ENCODE data around the gene PRMT2.
A peak's percentile ranks its signal among the peaks of the same experiment; 100 is the strongest.
"Not testable (repeated sequence)": the region's sequence is repeated elsewhere in the genome, so short reads cannot be mapped to it uniquely, and the experiment has no call there.

Gene PRMT2

DNA sequence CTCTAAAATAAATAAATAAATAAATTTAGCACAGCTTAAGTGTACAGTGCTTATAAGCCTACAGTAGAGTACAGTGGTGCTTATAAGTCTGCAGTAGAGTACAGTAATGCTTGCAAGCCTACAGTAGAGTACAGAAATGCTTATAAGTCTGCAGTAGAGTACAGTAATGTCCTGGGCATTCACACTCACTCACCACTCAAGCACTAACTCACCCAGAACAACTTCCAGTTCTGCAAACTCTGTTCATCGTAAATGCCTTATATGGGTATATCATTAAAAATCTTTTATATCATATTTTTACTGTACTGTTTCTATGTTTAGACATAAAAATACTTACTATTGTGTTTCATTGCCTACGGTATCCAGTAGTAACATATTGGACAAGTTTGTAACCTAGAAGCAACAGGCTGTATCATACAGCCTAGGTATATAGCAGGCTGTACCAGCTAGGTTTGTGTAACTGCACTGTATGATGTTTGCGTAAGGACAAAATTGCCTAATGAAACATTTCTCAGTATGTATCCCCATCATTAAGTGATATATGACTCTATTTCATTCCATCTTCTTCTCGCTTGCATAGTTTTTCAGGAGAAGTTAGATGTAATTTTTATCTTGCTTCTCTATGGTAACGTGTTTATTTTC lies 16.6 kb upstream of the PRMT2 start:
- no peak for DNase-seq

DNA sequence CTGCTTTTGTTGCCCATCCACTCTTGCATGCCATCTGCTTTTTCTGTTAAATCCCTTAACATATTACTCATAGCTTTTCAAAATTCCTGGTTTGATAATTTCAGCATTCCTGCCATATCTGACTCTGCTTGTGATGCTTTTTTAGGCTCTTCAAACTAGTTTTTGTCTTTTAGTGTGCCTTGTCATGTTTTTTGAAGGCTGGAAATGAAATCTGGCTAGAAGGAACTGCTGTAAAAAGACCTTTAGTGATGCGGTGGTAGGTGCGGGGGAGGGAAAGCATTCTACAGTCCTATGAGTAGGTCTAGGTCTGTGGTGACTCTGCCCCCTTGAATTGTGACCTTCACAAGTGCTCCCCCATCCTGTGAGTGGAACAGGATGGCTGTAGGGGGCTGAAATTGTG lies 15.6 kb upstream of the PRMT2 start:
- no peak for DNase-seq

DNA sequence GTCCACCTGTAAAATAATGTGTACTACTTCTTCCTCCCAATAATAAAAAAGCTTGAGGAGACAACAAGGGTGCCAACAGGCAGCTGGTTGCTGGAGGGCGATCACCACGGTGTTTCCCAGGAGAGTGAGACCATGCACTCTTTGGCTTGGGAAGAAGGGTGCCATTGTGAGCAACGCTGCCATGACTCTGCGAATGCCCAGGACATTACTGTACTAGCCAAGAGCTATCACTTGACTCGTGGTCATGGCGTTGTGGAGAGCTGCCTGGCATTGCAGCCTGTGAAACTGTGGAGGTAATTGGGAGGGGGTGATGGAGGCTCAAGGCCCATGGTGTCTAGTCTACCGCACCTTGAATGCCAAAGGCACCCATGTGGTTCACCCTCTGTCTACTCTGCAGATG lies 14.6 kb upstream of the PRMT2 start:
- DNase-seq = no peak

DNA sequence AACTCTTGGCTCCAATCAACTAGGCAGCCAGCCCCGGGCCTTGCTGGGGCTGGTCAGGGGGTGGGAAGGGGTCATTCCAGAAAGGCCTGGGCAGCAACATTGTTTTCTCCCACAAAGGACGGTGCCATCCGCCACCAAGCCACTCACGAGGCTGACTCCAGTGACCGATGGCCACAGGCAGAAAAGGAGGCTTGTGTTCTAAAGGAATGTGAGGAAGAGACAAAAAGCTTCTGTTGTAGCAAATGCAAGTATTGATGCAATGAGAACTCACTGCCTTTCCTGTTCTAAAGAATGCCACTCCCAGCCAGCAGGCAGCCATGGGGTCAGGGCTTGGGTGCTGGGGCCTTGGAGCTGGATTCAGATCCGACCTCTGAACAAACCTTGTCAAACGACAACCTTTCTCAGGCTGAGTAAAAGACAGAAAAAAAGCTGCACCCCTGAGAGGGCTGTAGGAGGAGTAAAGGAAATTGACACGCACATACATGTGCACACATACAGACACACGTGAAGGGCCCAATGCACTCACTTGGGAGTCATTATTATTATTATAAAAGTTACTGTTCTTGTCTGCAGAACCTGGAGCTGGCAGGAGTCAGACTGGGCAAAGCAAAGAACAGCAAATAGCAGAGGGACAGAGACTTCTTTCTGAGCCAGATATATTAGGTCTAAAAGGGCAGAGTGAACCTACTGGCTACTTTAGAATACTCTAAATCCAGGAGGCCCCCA lies 13.9 kb upstream of the PRMT2 start:
- DNase-seq = no peak

DNA sequence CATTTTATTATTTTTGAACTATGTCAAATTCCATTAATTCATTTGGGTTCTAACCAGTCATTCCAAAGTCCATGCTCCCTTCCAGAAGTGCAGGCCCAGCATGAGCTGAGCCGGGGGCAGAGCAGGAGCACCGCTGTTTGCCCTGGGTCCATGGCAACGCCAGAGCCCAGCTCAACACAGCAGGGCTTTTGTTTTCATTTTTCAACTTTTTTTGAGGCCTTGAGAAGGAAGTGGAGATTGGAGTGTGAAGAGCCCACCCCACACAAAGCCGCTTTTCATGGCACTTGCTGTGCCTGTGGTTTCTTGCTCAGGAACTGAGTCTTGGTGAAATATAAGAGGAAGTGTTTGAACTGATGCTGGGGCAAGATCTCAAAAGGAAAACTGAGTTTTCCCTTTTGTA lies 13.2 kb upstream of the PRMT2 start:
- peak; percentile 73 for DNase-seq

DNA sequence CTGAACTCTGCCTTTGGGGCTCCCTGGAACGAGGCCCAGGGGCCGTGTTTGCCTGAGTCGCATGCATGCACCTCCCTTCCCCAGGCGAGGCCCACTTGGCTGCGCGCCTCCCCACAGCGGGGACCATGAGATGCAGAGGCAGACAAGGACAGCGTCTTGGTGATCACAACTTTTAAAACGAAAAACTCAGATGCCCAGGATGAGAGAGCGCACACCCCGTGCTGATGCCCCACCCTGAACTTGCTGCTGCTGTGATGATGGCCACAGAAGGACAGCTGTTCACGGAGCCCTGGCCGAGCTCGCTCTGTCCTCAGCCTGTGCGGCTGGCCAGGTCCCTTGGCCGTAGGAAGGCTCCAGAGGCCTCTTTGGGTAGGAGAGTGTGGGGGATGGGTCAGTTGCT lies 11.4 kb upstream of the PRMT2 start:
- no peak for DNase-seq

DNA sequence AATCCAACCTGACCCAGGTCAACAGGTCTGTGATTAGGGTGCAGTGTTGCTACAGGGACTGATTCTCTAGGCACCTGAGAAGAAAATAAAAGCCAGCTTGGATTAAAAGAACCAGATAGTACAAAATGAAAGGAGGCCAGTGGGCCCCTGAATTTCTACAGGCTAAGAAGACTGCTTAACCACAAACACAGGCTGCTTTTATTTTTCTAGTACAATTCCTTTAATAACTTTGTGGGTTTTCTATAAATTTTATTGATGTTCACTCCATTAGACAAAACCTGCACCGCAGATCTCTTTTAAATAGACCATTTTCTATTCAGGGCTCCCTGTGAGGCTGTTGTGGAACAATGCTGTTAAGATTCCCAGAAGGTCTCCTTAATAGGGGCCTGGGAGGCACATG lies 9.7 kb upstream of the PRMT2 start:
- DNase-seq = no peak

DNA sequence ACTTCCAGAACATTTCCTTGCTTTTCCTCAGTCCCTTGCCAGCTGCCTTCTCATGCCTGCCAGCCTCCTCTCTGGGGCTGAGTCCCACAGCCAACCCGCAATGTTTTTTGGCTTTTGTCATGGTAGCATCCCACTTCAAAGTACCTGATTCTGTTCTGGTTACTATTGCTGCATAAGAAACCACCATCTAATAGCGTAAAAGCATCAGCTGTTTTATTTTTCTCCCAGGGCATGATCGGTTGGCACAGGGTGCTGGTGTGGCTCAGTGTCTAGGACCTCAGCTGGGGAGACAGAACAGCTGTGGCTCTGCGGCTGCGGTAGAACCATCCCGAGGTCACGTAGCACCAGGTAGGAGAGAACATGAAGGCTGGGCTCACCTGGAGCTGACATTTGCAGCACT lies 8.9 kb upstream of the PRMT2 start:
- peak; percentile 53 for DNase-seq

DNA sequence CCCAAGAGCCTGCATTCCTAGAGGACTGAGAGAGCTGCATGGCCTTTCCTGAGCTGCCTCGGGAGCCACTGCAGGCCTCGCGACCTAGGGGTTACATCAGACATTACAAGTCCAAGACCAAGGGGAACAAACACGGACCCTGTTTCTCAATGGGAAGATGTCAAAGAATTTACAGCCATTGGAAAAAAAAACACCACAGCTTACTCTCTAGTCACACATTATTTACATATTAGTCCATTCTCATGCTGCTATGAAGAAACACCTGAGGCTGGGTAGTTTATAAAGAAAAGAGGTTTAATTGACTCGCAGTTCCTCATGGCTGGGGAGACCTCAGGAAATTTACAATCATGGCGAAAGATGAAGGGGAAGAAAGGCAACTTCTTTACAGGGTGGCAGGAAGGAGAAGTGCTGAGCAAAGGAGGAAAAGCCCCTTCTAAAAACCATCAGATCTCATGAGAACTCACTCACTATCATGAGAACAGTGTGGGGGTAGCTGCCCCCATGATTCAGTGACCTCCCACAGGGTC lies 8.4 kb upstream of the PRMT2 start:
- no peak for DNase-seq

DNA sequence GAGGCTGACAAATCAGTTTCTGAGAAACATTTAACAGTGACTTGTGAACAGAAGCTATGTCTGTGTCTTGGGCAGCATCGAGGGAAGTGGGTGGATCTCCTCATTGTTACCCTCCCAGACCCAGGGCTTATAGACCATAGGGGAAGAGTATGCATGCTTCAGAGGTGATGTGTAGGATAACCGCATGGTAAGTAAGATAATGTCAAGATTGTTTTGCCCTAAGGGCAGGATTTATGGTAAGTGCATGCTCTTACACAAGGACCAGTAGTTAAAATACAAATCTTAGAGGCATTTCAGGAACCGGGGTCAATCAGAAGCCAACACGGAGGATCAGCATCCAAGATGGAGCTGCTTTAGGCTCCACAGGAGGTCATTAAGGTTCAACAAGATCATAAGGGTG lies 7.7 kb upstream of the PRMT2 start:
- no peak for DNase-seq

DNA sequence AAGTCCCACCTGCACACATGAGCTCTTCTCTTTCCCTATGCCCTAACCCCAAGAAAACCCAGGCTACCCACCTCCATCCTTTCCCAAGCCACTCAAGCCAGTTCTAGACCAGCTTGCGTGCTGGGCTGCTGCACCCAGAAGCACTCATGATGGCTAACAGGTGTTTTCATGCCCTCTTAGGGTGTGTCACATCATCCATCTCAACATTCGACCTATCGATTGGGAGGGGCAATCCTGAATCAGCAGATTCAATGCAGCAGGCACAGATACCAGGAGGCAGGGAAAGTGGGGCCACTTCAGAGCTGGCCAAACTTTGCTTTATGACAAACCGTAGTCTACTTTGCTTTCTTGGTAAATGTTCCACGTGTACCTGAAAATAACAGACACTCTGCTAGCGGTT lies 6.6 kb upstream of the PRMT2 start:
- DNase-seq = no peak

DNA sequence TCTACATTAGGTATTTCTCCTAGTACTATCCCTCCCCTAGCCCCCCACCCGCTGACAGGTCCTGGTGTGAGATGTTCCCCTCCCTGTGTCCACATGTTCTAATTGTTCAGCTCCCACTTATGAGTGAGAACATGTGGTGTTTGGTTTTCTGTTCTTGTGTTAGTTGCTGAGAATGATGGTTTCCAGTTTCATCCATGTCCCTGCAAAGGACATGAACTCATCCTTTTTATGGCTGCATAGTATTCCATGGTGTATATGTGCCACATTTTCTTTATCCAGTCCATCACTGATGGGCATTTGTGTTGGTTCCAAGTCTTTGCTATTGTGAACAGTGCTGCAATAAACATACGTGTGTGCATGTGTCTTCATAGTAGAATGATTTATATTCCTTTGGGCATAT lies 4.6 kb upstream of the PRMT2 start:
- DNase-seq = not testable (repeated sequence)

DNA sequence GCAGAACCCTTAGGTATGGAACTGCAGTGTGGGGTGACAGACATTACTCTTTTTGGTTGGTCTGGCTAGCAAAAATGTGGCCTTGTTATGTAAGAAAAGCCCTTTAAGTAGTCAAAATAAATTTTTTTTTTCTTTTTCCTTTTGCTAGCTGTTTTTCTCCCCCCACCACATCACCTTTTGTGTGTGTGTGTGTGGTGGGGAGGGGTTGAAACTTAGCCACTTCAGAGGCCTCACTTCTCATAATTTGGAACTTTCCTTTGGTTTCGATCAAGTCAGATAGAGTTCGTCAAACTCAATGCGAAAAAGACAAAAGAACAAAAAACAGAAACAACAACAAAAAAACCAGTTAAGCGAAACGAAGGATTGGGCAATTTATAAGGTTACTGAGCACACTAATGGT lies 1.9 kb upstream of the PRMT2 start:
- DNase-seq = peak; percentile 60

DNA sequence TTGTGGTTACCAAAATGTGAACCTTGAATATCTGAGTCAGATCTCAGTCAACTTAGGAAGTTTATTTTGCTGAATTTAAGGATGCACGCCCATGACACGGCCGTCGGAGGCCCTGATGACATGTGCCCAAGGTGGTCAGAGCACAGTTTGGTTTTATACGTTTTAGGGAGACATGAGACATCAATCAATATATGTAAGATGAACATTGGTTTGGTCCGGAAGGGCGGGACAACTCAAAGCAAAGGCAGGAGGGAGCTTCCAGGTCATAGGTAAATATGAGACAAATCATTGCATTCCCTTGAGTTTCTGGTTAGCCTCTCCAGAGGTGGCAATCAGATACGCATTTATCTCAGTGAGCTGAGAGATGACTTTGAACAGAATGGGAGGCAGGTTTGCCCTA lies 1.0 kb upstream of the PRMT2 start:
- no peak for DNase-seq

DNA sequence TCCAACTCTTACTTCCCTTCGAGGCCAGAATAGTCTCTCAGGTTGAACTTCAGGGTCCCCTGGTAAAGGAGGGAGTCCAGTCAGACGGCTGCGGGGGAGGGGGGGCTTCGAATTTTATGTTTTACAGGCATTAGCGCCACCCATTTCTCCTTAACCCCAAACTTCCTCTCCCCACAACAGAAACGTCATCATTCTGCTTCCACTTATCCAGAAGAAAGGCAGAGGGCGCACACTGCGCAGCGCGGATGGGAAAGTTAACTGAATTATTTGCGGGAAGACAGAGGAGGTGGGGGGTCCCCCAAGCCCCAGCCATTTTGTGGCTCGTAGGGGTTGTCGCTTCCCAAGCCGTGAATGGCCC lies 529 bp upstream of the PRMT2 start:
- DNase-seq = peak; percentile 62

DNA sequence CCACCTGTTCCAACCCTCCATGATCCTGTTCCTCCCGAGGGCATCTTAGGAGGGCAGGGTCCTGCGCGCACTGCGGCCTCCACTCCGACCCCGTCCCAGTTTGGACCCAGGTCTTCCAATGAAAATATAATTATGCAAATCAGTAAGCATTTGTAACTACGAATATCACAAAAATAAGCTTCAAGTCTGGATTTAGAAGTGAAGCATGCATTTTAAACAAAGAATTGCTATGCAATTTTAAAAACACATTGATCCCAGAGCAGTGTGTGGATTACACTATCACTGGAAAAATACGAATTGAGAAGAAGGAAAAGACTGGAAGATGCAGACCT lies 673 bp downstream of the PRMT2 start:
- no peak for DNase-seq

DNA sequence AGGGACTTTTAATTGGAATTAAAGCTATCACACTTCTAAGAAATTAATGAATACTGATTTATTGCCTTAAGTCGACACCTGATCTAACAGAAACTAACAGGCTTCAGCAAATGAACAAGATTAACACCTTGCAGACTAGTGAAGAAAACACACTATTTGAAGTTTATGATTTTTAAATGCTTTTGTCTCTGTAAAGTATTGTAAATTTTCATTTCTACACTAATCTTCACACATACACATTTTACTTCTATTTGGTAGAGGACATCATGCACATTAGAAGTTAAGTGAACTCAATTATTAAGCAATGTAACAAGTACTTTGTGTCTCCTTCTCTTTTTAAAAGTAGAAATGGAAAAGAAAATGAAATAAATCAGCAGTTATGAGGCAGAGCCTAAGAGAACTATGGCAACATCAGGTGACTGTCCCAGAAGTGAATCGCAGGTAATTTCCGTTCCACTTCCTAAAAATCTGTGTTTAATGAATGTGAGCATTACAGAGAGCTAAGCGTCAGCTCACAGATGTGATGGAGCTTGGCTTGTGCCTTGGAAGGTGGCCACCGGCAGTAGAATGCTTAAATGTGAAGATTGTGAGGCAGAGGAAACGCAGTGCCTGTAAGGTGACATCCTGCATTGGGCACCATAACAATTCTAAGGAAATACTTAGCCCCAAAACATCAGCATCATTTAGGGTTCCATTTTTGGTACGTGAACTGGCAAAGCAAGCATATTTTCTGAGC lies 1.2 kb downstream of the PRMT2 start:
- peak; percentile 26 for DNase-seq

DNA sequence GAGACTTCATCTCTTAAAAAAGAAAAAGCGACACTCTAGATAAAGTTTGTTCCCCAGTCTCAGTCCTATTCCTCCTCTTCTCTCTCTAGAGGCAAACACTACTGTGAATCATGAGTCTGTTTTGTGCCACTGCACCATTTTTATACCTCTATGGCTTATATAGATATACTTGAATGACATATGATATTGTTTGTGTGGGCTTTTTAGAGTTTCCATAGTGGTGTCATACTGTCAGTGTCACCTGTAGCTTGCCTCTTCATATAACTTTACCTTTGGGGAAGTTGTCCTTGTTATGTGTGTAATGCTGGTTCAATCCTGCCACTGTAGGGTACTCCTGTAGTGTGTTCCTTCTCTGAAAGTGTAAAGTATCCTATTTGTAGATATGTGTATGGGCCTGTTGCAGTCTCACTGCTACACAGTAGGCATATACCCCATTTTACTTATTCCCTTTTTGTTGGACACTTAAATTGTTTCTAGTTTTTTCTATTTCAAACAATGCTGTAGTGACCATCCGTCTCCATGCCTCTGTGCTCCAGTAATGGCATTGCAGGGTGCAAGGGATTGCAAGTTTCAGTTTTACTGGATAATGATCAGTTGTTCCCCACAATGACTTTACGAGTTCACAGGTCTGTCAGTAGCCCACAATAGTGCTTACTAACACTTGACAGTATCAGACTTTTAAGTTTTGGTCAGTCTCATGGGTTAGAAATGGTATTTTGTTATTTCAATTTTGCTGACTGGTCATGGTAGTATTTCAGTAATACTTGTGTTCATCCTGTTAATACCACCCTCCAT lies 2.7 kb downstream of the PRMT2 start:
- no peak for DNase-seq

DNA sequence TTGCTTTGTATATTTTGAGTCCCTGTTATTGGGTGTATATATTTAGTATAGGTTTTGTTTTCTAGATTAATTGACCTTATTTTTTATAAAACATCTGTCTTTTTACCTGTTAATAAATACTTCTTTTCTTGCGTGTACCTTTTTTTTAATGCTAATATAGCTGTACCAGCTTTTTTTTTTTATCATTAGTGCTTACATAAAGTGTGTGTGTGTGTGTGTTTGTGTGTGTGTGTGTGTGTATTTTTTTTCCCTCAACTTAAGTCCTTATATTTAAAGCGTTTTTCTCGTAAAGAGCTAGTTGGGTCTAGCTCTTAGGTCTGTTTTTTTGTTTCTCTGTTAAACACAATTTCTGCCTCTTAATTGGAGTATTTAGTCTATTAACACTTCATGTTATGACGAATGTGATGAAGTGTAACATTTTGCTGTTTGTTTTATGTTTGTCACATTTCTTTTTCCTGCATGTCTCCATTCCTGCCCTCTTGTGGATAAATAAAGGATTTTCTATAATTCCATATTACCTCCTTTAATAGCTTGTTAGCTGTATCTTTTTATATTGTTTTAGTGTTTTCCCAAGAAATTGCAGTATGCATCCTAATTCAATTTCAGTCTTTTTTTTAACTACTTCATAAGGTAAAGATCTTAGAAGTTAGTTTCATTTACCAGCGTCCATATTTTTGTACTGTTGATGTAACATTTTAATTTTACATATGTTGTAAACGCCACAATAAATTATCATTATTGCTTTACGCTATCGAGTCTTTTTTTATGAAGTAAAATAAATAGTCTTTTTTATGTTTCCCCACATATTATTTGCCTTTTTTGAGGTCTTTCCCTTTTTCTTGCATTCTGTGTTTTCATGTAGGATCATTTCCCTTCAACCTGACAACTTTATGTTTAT lies 4.3 kb downstream of the PRMT2 start:
- peak; percentile 36 for DNase-seq

DNA sequence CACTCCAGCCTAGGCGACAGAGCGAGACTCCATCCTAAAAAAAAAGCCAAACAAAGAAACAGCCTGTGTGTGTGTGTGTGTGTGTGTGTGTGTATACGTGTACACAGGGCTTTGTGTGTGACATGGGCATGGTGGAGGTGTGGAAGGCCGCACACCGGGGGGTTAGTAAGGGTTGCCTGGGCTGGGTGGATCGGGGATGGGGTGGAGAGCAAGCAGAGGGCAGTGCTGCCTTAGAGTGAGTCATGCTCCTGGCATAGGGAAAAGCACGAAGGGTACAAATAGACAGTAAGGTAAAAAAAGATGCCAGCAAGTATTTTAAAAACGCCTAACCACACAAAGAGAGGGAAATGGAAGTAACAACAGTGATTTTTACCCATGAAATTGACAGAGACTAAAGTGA lies 6.2 kb downstream of the PRMT2 start:
- no peak for DNase-seq

DNA sequence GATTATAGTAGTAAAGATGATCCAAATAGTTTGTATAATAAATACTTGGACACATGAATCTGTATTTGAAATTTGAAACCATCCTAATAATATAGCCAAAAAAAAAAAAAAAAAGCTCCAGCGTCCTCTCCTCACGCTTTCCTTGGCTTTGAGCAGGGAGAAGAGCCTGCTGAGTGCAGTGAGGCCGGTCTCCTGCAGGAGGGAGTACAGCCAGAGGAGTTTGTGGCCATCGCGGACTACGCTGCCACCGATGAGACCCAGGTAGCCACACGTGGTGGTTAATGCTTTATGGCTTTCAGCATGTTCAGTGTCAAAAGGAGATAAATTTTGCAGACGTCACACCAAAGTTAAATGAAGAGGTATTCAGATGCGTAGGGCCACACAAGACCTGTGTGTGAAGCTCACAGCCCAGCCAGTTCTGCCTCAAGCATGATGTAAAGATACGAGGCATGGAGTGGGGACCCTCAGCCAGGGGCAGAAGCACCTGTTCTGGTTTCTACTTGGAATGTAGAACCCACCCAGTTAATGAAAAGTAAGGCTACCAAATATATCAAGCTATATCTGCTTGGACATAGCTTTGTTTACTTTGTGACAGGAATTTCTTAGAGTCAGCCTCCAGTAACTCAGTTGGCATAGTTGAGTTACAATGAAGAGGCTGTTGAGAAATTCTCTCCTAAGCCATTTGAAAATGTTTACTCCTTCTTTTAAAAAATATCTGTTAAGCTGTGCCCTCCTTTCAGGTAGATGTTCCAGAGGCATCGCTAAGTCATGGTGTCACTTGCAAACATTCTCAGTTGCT lies 8.1 kb downstream of the PRMT2 start:
- no peak for DNase-seq

DNA sequence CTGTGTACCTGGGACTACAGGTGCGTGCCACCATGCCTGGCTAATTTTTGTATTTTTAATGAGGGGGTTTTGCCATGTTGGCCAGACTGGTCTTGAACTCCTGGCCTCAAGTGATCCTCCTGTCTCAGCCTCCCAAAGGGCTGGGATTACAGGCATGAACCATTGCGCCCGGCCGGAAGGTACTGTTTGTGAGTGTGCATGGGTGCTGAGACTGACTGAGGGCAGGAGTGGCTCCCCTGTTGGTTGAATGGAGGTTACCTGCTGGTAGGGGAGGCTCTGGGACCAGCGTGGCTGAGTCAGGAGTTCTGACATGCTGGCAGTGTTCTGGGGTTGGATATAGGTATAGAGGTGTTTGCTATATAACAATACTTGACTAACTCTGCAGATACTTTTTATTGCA lies 10.4 kb downstream of the PRMT2 start:
- DNase-seq = no peak

All from CD4-positive, alpha-beta T cell treated with Interleukin-12 subunit alpha and Interleukin-12 subunit beta, for 1 hour (primary cell).